K562 treated with DMSO at 1 percent for 12 hours (cell line): ENCODE results near the gene TLCD3B. TPM values are rescaled to one million over a fixed set of nuclear protein-coding genes. Genes with fewer than 3 reads are reported as not detected.

Experiments
- total RNA-seq: library from RNA; unstranded; fragments of 300-600 nt; gene quantifications from 2 replicates; pipeline ENCODE4 v1.2.3, GENCODE V29; 2022; ENCODE audit not compliant: insufficient read depth

TLCD3B gene, protein sequence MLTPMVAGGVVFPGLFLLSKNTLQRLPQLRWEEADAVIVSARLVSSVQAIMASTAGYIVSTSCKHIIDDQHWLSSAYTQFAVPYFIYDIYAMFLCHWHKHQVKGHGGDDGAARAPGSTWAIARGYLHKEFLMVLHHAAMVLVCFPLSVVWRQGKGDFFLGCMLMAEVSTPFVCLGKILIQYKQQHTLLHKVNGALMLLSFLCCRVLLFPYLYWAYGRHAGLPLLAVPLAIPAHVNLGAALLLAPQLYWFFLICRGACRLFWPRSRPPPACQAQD
- total RNA-seq = 0.61 and 1.6 TPM in 2 replicates

DNA sequence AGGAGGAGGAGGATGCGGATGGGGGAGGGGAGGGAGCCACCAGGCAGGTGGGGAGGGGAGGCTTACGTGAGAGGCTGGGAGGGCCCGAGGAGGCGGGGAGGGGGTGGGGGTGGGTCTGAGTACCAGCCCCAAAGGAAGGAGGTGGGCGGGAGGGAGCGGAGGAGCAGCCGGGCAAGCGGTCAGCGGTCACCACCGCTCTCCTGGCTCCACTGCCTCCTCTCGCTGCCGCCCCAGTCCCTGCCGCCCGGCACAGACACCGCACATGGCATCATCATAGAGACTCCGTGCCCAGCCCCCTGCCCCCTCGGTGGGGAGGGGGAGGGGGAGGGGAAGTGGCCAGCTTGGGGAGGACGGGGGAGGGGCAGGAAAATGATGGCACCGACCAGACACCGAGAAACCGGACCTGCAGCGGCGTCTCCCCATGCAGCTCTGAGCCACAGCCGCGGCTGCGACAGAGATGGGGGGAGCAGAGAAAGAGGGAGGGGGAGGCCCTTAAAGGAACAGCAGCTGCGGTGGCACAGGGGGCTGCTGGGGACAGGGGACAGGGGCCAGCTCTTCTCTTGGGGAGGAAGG, at the start of gene TLCD3B:
Gene TLCD3B, minus strand, starts transcription at position 431 of the 573 bp plus-strand sequence. CDS start 744 bp downstream, outside the sequence.

GRCh38 chr16:30075503-30076275, 44.6 kb upstream of the TLCD3B start, which contains the start of gene PPP4C:
Gene PPP4C, plus strand, starts transcription at chr16:30075994. Its CDS starts 384 bp downstream, at chr16:30076378.

DNA sequence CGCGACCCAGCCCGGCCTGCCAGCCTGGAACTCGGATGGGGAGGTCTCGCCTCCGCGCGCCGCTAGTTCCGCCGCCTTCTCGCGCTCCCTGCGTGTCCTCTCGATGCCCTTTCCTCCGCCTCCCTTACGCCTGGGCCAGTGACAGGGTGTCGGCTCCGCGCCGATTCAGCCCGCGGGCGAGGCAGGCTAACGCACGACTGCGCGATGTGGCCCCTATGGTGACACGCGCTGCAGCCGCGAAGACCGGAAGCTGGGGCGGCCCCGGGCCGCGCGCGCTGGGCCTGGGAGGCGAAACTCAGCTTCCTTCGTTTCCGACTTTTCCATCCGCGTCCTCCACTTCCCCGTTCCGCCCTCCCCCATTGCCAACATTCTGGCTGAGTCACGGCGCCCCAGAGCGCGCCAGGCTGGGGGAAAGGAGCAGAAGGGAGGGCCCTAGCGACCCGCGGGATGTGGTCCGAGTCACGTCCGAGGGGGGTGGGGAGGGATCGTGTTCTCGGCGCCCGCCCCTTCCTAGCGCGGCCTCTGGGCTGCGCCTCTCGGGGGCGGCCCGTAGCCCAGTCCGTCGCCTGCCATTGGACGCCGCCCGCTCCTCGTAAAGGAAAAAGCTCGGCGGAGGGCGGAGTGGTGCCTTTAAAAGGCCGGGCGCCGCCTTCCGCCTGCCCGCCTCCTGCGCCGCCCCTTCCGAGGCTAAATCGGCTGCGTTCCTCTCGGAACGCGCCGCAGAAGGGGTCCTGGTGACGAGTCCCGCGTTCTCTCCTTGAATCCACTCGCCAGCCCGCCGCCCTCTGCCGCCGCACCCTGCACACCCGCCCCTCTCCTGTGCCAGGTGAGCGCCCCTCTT, 34.3 kb upstream of the TLCD3B start, which contains the start of gene ALDOA:
Gene ALDOA, plus strand, starts transcription at position 659 of the 841 bp plus-strand sequence. CDS start 1,138 bp downstream, outside the sequence.

GRCh38 chr16:30022887-30023286, 8.2 kb downstream of the TLCD3B start, which contains the start of gene C16orf92:
Gene C16orf92, plus strand, starts transcription at chr16:30023198. Its CDS starts 143 bp downstream, at chr16:30023341.

DNA sequence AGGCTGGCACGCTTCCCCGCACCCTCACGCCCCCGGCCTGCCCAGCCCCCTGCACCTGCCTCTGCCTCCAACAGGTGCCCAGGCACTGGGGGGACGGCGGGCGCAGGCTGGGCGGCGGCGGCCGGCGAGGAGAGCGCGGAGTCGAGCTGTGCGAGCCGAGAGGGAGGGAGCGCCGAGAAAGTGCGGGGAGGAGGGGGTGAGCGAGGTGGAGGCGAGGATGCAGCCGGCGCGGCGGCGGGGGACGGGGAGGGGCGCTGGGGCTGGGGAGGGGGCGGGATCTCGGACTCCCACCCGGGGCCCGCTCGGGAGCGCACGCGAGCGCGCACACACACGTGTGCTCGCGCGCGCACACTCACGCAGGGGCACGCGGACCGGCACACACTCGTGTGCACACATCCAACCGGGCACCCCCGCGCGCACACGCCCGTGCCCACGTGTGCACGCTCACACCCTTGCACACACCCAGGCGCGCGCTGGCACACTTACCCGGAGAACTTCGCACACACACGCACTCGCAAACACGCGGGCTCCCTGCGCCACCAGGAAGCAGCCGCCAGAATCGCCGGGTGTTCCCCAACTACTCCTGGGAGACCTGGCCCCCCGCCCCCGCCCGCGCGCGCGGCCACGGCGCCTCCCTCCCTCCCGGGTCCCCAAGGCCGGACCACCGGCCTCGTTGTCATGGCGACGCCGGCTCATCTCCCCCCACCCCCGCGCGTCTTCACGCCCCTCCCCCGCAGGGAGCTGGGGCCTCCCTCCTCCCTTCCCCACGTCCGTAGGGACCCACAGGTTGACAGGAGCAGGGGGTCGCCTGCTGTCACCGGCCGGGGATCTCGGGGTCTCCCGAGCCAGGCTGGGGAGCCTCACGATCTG, 20.0 kb downstream of the TLCD3B start, which contains the start of gene DOC2A:
Gene DOC2A, minus strand, starts transcription at position 184 of the 870 bp plus-strand sequence. CDS start 805 bp downstream, outside the sequence.

GRCh38 chr16:29995911-29996765, 34.9 kb downstream of the TLCD3B start, which contains the start of gene INO80E:
Gene INO80E, plus strand, starts transcription at chr16:29996241. Its CDS starts 70 bp downstream, at chr16:29996311.

DNA sequence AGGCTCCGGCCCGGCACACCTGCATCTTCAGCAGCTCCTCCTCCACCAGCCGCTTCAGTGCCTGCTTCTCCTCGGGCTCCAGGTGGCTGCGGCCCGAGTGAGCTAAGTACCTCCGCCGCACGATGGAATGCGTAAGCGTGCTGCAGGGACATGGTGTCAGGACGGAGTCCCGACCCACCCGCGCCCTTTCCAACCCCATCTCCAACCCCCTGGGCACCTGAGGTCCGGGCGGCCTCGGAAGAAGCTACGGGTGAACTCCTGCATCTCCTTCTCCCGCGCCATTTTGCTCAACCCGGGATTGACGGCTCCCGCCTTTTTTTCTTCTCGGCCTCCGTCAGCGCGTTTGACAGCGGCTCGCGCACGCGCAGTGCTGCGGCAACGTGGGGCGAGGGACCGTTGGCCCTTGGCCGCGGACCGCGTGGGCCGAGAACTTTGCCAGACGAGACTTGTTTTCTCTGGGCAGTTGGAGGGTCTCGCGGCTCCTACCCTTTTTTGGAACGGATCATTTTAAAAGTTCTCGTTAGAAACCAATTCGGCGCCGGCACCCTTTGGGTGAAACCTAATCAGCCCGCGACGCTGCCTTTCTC, 35.7 kb downstream of the TLCD3B start, which contains the start of gene HIRIP3:
Gene HIRIP3, minus strand, starts transcription at position 294 of the 587 bp plus-strand sequence. Its CDS starts 12 bp downstream, at position 282.

Other genes with a start within 250 kb of the TLCD3B start
- 116 and 135 TPM in 2 replicates for gene KIF22, start 240.5 kb downstream of the TLCD3B start, total RNA-seq
- 261 and 270 TPM in 2 replicates for gene MAZ, start 224.7 kb downstream of the TLCD3B start, total RNA-seq
- 0.38 and 1.3 TPM in 2 replicates for gene PRRT2, start 219.1 kb downstream of the TLCD3B start, total RNA-seq
- gene PAGR1, start 215.1 kb downstream of the TLCD3B start, total RNA-seq = 36.1 and 48.1 TPM in 2 replicates
- 4.6 TPM in 2 replicates for gene MVP, start 210.8 kb downstream of the TLCD3B start, total RNA-seq
- gene CDIPT, start 168.0 kb downstream of the TLCD3B start, total RNA-seq = 87.8 and 89.1 TPM in 2 replicates
- 2.8 and 3.6 TPM in 2 replicates for gene SEZ6L2, start 131.7 kb downstream of the TLCD3B start, total RNA-seq
- gene ASPHD1, start 130.8 kb downstream of the TLCD3B start, total RNA-seq = not detected in 2 replicates
- gene KCTD13, start 105.0 kb downstream of the TLCD3B start, total RNA-seq = 27.1 and 44.6 TPM in 2 replicates
- 166 and 188 TPM in 2 replicates for gene TMEM219, start 69.2 kb downstream of the TLCD3B start, total RNA-seq
- gene TAOK2, start 57.4 kb downstream of the TLCD3B start, total RNA-seq = 38.3 and 60.9 TPM in 2 replicates
- gene HIRIP3, start 35.7 kb downstream of the TLCD3B start, total RNA-seq = 23.6 and 28.9 TPM in 2 replicates
- 95.4 and 119 TPM in 2 replicates for gene INO80E, start 35.0 kb downstream of the TLCD3B start, total RNA-seq
- 0.99 and 2.0 TPM in 2 replicates for gene DOC2A, start 20.2 kb downstream of the TLCD3B start, total RNA-seq
- gene C16orf92, start 8.1 kb downstream of the TLCD3B start, total RNA-seq = not detected in 2 replicates
- gene ALDOA, start 34.5 kb upstream of the TLCD3B start, total RNA-seq = 2,121 and 2,279 TPM in 2 replicates
- 260 and 325 TPM in 2 replicates for gene PPP4C, start 44.7 kb upstream of the TLCD3B start, total RNA-seq
- 0.48 TPM in 1 of 2 replicates, not detected in the other for gene TBX6, start 60.7 kb upstream of the TLCD3B start, total RNA-seq
- gene YPEL3, start 64.9 kb upstream of the TLCD3B start, total RNA-seq = 75.6 and 79.1 TPM in 2 replicates
- gene GDPD3, start 82.3 kb upstream of the TLCD3B start, total RNA-seq = 1.3 and 1.9 TPM in 2 replicates
- 50.2 and 62.3 TPM in 2 replicates for gene MAPK3, start 91.9 kb upstream of the TLCD3B start, total RNA-seq
- gene CORO1A, start 152.3 kb upstream of the TLCD3B start, total RNA-seq = 37.8 and 46.1 TPM in 2 replicates
- gene BOLA2B, start 162.4 kb upstream of the TLCD3B start, total RNA-seq = 14.8 and 43.1 TPM in 2 replicates
- gene SLX1A, start 162.6 kb upstream of the TLCD3B start, total RNA-seq = 45.5 and 56.0 TPM in 2 replicates
- 2.1 and 5.5 TPM in 2 replicates for gene SULT1A3, start 168.0 kb upstream of the TLCD3B start, total RNA-seq
- gene NPIPB13, start 217.2 kb upstream of the TLCD3B start, total RNA-seq = 1.3 TPM in 1 of 2 replicates, not detected in the other